IMR-90 (cell line): Measurements from ENCODE around the gene OR7C2. TPM values are rescaled to one million over a fixed set of nuclear protein-coding genes. Genes with fewer than 3 reads are reported as not detected.

ENCODE experiments used
- ATAC-seq: fragments of 200-7000 bp; cut with Tn5 transposase; 2 replicates; pipeline ENCODE4 v1.9.1; 2020; ENCODE audit warnings: low read depth, mild to moderate bottlenecking, moderate library complexity
- BruUV-seq: library from RNA; stranded (reverse); fragments of 400-500 nt; replicated peaks from 2 replicates; lab custom pipeline; 2021; lab: Mats Ljungman, UMichigan
- CTCF ChIA-PET: fragments of 300-600 bp; formaldehyde crosslinking; extraction: SDS; loops from one replicate; lab custom pipeline; 2021; ENCODE audit warnings: antibody characterized with exemption; lab: Yijun Ruan, JAX
- POLR2A ChIA-PET: fragments of 300-600 bp; sonication (Branson Sonifier 250); formaldehyde crosslinking; loops from one replicate; lab custom pipeline; 2022; ENCODE audit warnings: antibody characterized with exemption; ENCODE audit not compliant: unreplicated experiment; lab: Charles Lee
- DNase-seq: peaks from one replicate; pipeline ENCODE4 v3.0.0; 2013
- H2AFZ ChIP-seq: replicated peaks from 2 replicates; pipeline ENCODE3; 2013; ENCODE audit warnings: low read length, mild to moderate bottlenecking; ENCODE audit not compliant: poor library complexity
- H2AK5ac ChIP-seq: 2 replicates; pipeline ENCODE4 v1.6.1; 2013; ENCODE audit warnings: low read depth, low read length, inconsistent platforms
- H2AK9ac ChIP-seq: replicated peaks from 2 replicates; pipeline ENCODE3; 2013; ENCODE audit warnings: mild to moderate bottlenecking, low read depth, low read length, moderate library complexity; ENCODE audit not compliant: poor library complexity
- H2BK120ac ChIP-seq: 2 replicates; pipeline ENCODE4 v1.6.1; 2013; ENCODE audit warnings: low read depth, low read length, inconsistent platforms
- H2BK15ac ChIP-seq: 3 replicates; pipeline ENCODE4 v1.6.1; 2013; ENCODE audit warnings: low read depth, low read length, inconsistent platforms
- H2BK20ac ChIP-seq: 2 replicates; pipeline ENCODE4 v1.6.1; 2013; ENCODE audit warnings: low read depth, mild to moderate bottlenecking, inconsistent platforms, low read length, moderate library complexity
- H2BK5ac ChIP-seq: 2 replicates; pipeline ENCODE4 v1.6.1; 2013; ENCODE audit warnings: mild to moderate bottlenecking, low read depth, low read length, inconsistent platforms; ENCODE audit not compliant: poor library complexity, severe bottlenecking
- H3K14ac ChIP-seq: replicated peaks from 2 replicates; pipeline ENCODE4 v1.6.1; 2013; ENCODE audit warnings: low read depth, low read length, inconsistent platforms
- H3K18ac ChIP-seq: 2 replicates; pipeline ENCODE4 v1.6.1; 2013; ENCODE audit warnings: low read depth, low read length, control low read depth
- H3K23ac ChIP-seq: 2 replicates; pipeline ENCODE4 v1.6.1; 2013; ENCODE audit warnings: low read depth, low read length, inconsistent platforms
- H3K27ac ChIP-seq: 2 replicates; pipeline ENCODE4 v1.5.1; 2013; ENCODE audit warnings: mild to moderate bottlenecking, control low read depth, low read length; ENCODE audit not compliant: insufficient read depth
- H3K27me3 ChIP-seq: 2 replicates; pipeline ENCODE4 v1.6.1; 2013; ENCODE audit warnings: low read length; ENCODE audit not compliant: control insufficient read depth, insufficient read depth
- H3K36me3 ChIP-seq: 2 replicates; pipeline ENCODE4 v1.6.1; 2013; ENCODE audit warnings: low read length, mixed read lengths; ENCODE audit not compliant: control insufficient read depth, insufficient read depth
- H3K4ac ChIP-seq: 2 replicates; pipeline ENCODE4 v1.6.1; 2013; ENCODE audit warnings: low read depth, low read length, inconsistent platforms
- H3K4me1 ChIP-seq: 2 replicates; pipeline ENCODE4 v1.6.1; 2013; ENCODE audit warnings: low read length, mixed read lengths; ENCODE audit not compliant: control insufficient read depth, insufficient read depth
- H3K4me2 ChIP-seq: 2 replicates; pipeline ENCODE4 v1.6.1; 2013; ENCODE audit warnings: low read depth, mild to moderate bottlenecking, control low read depth, low read length, moderate library complexity
- H3K4me3 ChIP-seq: 2 replicates; pipeline ENCODE4 v1.5.1; 2013; ENCODE audit warnings: low read depth, mild to moderate bottlenecking, control low read depth, low read length, moderate library complexity; ENCODE audit not compliant: insufficient read depth
- H3K56ac ChIP-seq: 2 replicates; pipeline ENCODE4 v1.6.1; 2013; ENCODE audit warnings: low read length, inconsistent platforms; ENCODE audit not compliant: insufficient read depth; ENCODE audit errors: extremely low read depth
- H3K79me1 ChIP-seq, 2 experiments: 2 replicates each; pipeline ENCODE4 v1.6.1; 2013; ENCODE audit warnings: low read length in 2 of 2, inconsistent platforms in 1 of 2, low read depth in 1 of 2
- H3K9ac ChIP-seq: 2 replicates; pipeline ENCODE4 v1.6.1; 2013; ENCODE audit warnings: low read depth, low read length, control low read depth
- H3K9me1 ChIP-seq: 2 replicates; pipeline ENCODE4 v1.6.1; 2013; ENCODE audit warnings: low read length, inconsistent platforms; ENCODE audit not compliant: insufficient read depth
- H3K9me3 ChIP-seq: 2 replicates; pipeline ENCODE4 v1.6.1; 2013; ENCODE audit warnings: low read length; ENCODE audit not compliant: control insufficient read depth, insufficient read depth
- H4K20me1 ChIP-seq: 2 replicates; pipeline ENCODE4 v1.6.1; 2013; ENCODE audit warnings: low read length, inconsistent platforms; ENCODE audit not compliant: insufficient read depth
- H4K5ac ChIP-seq: 2 replicates; pipeline ENCODE4 v1.6.1; 2013; ENCODE audit warnings: mild to moderate bottlenecking, low read depth, low read length, control low read depth
- H4K8ac ChIP-seq, 2 experiments: 2 replicates each; pipeline ENCODE4 v1.6.1; 2013; ENCODE audit warnings: low read depth in 2 of 2, low read length in 2 of 2, control low read depth in 1 of 2, inconsistent platforms in 1 of 2
- H4K91ac ChIP-seq: 2 replicates; pipeline ENCODE4 v1.6.1; 2013; ENCODE audit warnings: low read depth, low read length, inconsistent platforms; ENCODE audit not compliant: insufficient read depth
- BHLHE40 ChIP-seq: fragments of 150-350 bp; IDR thresholded peaks from 2 replicates; pipeline ENCODE4 v1.6.1; 2016; ENCODE audit warnings: mild to moderate bottlenecking, low read depth, low read length
- CHD1 ChIP-seq: IDR thresholded peaks from 2 replicates; pipeline ENCODE4 v1.6.1; 2012; ENCODE audit warnings: low read depth, low read length, improper control_type of control experiment
- FOS ChIP-seq: fragments of 150-350 bp; IDR thresholded peaks from 2 replicates; pipeline ENCODE4 v1.6.1; 2016; ENCODE audit warnings: low read depth, low read length
- MAFK ChIP-seq: IDR thresholded peaks from 2 replicates; pipeline ENCODE4 v1.6.1; 2012; ENCODE audit warnings: low read depth, low read length, improper control_type of control experiment
- MAZ ChIP-seq: IDR thresholded peaks from 2 replicates; pipeline ENCODE4 v1.6.1; 2012; ENCODE audit warnings: low read depth, mild to moderate bottlenecking, low read length, improper control_type of control experiment, moderate library complexity, borderline replicate concordance
- POLR2A ChIP-seq: IDR thresholded peaks from 2 replicates; pipeline ENCODE4 v1.6.1; 2012; ENCODE audit warnings: mild to moderate bottlenecking, low read depth, low read length
- RAD21 ChIP-seq: IDR thresholded peaks from 2 replicates; pipeline ENCODE4 v1.6.1; 2012; ENCODE audit warnings: low read length, improper control_type of control experiment
- USF2 ChIP-seq: fragments of 150-350 bp; IDR thresholded peaks from 2 replicates; pipeline ENCODE4 v1.6.1; 2017; ENCODE audit warnings: mild to moderate bottlenecking, antibody characterized with exemption, low read length, low read depth
- WGBS, 2 experiments: methylation state at CpG; one replicate each; pipeline versions ENCODE4 v1.1.5 to v1.1.7; 2013; ENCODE audit warnings: missing lambda C conversion rate in 2 of 2; ENCODE audit not compliant: insufficient read length in 1 of 2; ENCODE audit errors: extremely low coverage in 2 of 2; 5-methylcytosine and 5-hydroxymethylcytosine counted together
- dilution Hi-C: fragments of 300-500 bp; cut with HindIII; formaldehyde crosslinking; loops from one replicate; pipeline ENCODE4 v1.14.3; 2018; ENCODE audit warnings: low sequenced_read_pairs; ENCODE audit not compliant: unreplicated experiment
- in situ Hi-C: fragments of 300-500 bp; cut with MboI; formaldehyde crosslinking; loops from 3 replicates; pipeline ENCODE4 v1.14.3; 2019; ENCODE audit warnings: low sequenced_read_pairs, inconsistent platforms, mixed read lengths
- intact Hi-C: fragments of 100-400 bp; cut with micrococcal nuclease; formaldehyde crosslinking; loops from 2 replicates; pipeline ENCODE4 v1.10.0; 2022
- polyA plus RNA-seq, 3 experiments: library from polyadenylated mRNA; depleted of rRNA; stranded (reverse); fragments of >200 nt; gene quantifications; 2 replicates each; pipeline ENCODE4 v1.2.3, GENCODE V29; 2012; ENCODE audit warnings: low replicate concordance in 1 of 3
- total RNA-seq: library from RNA; depleted of rRNA; stranded (reverse); fragments of >200 nt; gene quantifications from 2 replicates; pipeline ENCODE4 v1.2.3, GENCODE V29; 2012

OR7C2 gene
- total and polyA plus RNA-seq, 2 of the 4 experiments (the other 2 are of a cell fraction): not detected

DNA sequence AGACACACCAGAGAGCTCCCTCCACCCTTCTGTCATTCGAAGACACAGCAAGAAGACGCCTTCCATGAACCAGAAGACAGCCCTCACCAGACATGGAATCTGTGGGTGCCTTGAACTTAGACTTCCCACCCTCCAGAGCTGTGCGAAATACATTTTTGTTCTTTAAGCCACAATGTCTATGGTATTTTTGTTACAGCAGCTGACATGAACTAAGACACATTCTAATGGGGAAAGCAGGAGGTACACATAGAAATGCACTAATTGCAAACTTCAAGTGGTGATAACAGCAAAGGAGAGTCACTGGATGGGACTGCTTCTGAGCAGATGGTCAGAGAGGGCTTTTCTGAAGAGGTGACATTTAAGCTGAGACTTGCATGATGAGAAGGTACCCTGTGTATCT lies 16.2 kb downstream of the OR7C2 start:
- no peak overlapping the region for H2AFZ ChIP-seq
- BruUV-seq: no TSS peak
- TF ChIP-seq FOS: no peak
- no peak for TF ChIP-seq RAD21
- TF ChIP-seq USF2: no peak
- no peak for TF ChIP-seq POLR2A
- TF ChIP-seq MAFK: no peak
- no peak for TF ChIP-seq MAZ
- no peak for TF ChIP-seq BHLHE40
- no peak for TF ChIP-seq CHD1
- no peak overlapping the region for H3K56ac ChIP-seq
- H2BK15ac ChIP-seq: no peak overlapping the region
- intact Hi-C loops: no loop called here
- H3K27me3 ChIP-seq: no peaks in the 10 kb centered on the region
- dilution Hi-C loops: no loop called here
- H3K9ac ChIP-seq: no peak overlapping the region
- H3K14ac ChIP-seq: no peak overlapping the region
- no peak for DNase-seq
- H3K4me3 ChIP-seq: no peak overlapping the region
- no peak overlapping the region for H2BK5ac ChIP-seq
- no peak for ATAC-seq
- no peak overlapping the region for H3K4ac ChIP-seq
- H3K27ac ChIP-seq: no peak overlapping the region
- H3K79me1 ChIP-seq: no peaks in the 10 kb centered on the region
- no peak overlapping the region for H4K8ac ChIP-seq
- no CpG with 5 or more reads among the region's 3 CpGs for WGBS, 2 experiments
- H4K5ac ChIP-seq: no peak overlapping the region
- H3K23ac ChIP-seq: no peak overlapping the region
- no peaks in the 10 kb centered on the region for H3K36me3 ChIP-seq
- POLR2A ChIA-PET: no interaction called here
- H2AK9ac ChIP-seq: no peak overlapping the region
- no peak overlapping the region for H4K91ac ChIP-seq
- in situ Hi-C loops: no loop called here
- H3K4me2 ChIP-seq: no peak overlapping the region
- H3K9me3 ChIP-seq: peaks cover 33% of the 10 kb centered on the region
- H2AK5ac ChIP-seq: no peak overlapping the region
- no peak overlapping the region for H2BK120ac ChIP-seq
- no peaks in the 10 kb centered on the region for H3K4me1 ChIP-seq
- no peak overlapping the region for H2BK20ac ChIP-seq
- H3K9me1 ChIP-seq: no peaks in the 10 kb centered on the region
- H4K20me1 ChIP-seq: no peaks in the 10 kb centered on the region
- CTCF ChIA-PET: no interaction called here
- no peak overlapping the region for H3K18ac ChIP-seq
